Islet precursor cell (in vitro differentiated cells): ENCODE results near the gene ACTR3.
"Not testable (repeated sequence)": the region's sequence is repeated elsewhere in the genome, so short reads cannot be mapped to it uniquely, and the experiment has no call there.

Experiments used
- DNase-seq: peaks from one replicate; pipeline ENCODE4 v3.0.0-alpha.2; 2018

ACTR3 gene

DNA sequence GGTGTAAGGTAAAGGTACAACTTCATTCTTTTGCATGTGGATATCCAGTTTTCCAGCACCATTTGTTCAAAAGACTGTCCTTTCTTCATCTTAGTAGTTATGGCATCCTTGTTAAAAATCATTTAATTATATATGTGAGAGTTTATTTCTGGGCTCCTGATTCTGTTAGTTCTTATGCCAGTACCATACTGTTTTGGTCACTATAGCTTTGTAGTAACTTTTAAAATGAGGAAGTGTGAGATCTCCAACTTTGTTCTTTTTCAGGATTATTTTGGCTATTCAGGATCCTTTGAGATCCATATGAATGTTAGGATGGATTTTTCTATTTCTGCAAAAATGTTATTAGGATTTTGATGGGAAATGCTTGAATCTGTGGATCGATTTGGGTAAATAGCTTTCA, 16.8 kb downstream of the ACTR3 start:
- no peak for DNase-seq

DNA sequence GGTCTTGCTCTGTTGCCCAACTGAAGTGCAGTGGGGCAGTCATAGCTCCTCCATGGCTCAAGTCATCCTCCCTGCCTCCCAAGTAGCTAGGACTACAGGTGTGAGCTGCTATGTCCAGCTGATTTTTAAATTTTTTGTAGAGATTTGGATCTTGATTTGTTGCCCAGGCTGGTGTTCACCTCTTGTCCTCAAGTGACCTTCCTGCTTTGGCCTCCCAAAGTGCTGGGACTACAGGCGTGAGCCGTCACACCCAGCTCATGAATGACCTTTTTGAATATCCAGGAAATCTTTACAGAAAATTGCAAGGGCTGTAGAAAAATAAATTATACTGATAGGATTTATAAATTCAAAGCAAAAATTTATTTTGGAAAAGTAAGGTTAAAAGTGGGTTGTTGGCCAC, 17.4 kb downstream of the ACTR3 start:
- no peak for DNase-seq

DNA sequence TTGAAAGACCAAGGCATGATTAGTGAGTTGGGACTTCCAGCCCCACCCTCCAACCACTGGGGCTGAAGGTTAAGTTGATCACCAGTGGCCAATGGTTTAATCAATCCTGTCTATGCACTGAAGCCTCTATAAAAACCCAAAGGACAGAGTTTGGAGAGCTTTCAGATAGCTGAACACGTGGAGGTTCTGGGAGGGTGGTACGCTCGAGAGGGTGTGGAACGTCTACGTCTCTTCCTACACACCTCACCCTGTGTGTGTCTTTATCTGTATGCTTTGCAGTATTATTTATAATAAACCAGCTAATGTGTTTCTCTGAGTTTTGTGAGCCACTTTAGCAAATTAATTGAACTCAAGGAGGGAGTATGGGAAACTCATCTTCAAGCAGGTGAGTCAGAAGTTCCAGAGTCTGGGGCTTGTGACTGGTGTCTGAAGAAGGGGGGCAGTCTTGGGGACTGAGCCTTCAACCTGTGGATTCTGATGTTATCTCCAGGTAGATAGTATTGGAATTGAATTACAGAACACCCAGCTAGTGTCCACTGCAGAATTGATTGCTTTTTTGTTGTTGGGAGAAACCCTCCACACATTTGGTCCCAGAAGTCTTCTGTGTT, 20.3 kb downstream of the ACTR3 start:
- DNase-seq = peak; percentile 67

DNA sequence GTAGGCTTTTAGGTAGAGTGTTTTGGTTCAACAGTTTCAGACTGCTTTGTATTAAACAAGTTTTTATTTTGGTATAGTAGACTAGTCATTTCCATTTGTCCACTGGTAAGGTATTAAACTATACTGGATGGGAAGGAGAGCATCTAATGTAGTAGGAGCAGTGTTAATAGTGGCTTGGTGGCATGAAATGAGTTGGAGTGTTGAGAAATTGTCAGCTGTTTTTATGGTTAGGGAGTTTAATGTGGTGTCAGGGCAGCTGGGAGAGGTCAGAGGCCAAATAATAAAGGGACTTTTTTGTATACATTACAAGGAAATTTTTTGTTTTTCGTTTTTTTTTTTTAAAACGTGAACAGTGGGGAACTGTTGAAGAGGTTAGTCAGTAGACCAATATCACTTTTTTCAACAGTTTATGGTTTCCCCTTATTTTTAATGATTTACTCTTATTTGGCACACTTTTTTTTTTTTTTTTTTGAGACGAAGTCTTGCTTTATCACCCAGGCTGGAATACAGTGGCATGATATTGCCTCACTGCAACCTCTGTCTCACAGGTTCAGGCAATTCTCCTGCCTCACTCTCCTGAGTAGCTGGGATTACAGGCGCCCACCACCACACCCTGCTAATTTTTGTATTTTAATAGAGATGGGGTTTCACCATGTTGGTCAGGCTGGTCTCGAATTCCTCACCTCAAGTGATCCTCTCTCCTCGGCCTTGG, 21.2 kb downstream of the ACTR3 start:
- DNase-seq = no peak

DNA sequence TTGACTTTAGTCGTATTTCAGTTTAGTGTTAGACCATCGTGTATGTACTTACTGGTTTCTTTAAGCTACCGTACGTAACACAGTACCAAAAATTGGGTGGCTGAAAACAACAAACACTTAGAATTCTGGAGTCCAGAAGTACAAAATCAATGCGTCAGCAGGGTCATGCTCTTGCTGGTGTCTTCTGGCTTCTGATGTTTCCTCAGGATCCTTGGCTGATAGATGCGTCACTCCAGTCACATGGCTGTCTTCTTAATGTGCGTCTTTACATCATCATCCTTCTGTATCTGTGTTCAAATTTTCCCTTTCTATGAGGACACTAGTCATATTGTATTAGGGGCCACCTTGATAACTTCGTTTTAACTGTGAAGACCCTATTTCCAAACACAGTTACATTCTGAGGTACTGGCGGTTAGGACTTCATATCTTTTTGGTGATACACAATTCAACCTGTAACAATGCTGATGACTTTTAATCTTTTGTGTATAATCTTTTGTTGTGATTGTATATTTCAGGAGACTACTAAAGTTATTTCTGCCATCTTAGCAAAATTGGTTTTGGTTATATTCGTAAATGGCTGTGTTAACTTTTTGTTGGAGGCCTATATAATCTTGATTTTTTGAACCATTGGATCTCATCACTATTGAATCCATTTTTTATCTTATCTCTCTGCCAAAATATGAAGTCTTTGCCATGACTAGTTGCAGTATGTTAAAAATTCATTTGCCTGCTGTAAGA, 25.4 kb downstream of the ACTR3 start:
- no peak for DNase-seq

DNA sequence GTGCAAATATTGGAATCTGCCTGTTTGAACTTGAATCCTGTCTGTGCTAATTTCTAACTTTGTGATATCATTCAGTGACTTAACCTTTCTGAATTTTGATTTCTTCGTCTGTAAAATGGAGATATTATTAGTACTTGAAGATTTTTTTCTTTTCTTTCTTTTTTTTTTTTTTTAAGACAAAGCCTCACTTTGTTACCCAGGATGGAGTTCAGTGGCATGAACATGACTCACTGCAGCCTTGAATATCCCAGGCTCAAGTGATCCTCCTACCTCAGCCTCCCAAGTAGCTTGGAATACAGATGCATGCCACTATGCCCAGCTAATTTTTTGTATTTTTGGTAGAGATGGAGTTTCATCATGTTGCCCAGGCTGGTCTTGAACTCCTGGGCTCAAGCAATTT, 28.3 kb downstream of the ACTR3 start:
- no peak for DNase-seq

DNA sequence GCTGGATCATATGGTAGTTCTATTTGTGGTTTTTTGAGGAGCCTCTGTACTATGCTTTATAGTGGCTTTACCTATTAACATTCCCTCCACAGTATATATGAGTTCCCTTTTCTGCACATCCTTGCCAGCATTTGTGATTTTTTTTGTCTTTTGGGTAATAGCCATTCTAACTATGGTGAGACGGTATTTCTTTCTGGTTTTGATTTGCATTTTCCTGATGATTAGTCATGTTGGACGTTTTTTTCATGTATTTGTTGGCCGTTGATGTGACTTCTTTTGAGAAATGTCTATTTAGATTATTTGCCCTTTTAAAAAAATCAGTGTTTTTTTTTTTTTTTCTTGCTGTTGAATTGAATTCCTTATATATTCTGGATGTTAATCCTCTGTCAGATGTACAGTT, 31.1 kb downstream of the ACTR3 start:
- no peak for DNase-seq

DNA sequence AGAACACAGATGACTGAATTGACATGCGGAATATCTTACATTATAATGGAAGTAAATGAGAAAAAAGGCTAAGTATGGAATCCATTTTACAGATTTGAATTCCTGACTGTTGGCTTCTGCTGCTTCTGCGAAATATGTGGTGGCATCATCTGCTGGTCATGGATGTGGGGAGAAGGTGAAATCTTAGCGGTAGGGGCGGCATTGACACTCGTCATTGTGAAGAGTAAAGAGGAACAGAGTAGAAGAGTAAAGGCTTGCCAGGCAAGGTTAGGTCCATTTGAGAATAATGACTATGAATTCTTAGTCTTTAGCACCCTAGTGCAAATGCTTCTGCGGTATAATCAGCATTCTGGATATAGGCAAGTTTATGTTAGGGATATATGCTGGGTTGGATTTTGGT, 32.4 kb downstream of the ACTR3 start:
- no peak for DNase-seq

DNA sequence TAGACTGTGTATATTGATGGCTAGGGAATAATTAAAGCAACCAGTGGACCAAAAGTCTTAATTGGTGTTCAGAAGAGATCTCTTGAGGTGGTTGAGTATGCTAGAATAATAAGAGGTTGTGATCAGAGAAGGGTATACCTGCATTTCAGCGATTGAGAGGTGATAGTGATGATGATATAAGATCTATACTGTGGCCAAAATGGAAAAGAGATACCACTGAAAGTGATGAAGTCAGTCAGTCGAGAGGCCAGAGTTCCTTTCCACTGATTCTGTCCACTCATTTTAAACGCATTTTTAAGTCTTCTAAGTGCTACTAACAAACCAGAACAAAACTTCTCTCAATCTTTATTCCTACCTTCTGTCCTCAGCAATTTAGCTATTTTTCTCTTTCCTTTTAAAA, 32.9 kb downstream of the ACTR3 start:
- no peak for DNase-seq

DNA sequence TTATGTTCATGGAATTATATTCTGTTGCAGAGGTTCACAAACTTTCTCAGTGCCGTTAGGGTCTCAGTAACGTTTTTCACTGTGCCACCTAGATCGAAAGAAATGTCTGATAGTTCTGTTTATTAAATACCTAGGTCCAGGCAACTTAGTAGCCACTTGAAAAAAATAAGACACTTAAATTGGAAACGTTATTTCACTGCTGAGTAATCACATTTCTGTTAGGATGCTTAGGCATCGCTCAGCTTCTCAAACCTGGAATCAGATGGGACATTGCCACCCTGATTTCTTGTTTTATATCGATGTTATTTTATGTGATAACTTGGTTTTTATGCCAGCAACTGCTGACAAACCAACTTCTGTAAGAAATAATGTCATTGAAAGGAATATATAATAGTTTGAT, 36.0 kb downstream of the ACTR3 start:
- no peak for DNase-seq

DNA sequence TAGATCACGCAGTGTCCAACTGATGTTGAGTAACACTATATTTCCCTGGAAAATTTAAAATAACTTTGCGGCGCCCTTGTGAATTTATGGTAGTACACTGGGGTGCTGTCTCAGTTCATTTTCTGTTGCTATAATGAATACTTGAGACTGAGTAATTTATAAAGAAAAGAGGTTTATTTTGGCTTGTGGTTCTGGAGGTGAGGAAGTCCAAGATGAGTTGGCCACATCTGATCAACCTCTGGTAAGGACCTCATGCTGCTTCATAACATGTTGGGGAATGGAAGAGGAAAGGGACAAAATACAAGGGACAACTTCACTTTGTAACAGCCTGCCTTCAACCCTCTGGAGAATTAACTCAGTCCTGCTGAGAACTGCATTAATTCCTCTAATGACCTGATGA, 36.4 kb downstream of the ACTR3 start:
- DNase-seq = no peak

DNA sequence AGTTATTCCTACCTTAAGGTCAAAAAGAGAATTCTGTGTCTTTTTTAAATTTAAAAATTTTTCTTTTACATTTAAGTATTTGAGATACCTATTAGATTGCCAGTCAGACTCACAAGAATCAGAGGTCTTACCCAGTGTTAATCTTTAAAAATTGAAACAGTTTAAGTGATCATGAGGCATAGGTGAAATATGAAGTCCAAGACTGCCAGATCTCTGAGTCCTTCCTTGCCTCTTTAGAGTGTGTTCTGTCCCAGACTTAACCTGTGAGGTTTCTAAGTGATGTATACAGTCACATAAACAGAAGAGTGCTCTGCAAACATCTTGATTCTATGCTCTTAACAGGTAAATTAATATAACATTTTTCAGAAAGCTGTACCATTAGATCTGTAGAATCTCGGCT, 40.6 kb downstream of the ACTR3 start:
- DNase-seq = no peak

DNA sequence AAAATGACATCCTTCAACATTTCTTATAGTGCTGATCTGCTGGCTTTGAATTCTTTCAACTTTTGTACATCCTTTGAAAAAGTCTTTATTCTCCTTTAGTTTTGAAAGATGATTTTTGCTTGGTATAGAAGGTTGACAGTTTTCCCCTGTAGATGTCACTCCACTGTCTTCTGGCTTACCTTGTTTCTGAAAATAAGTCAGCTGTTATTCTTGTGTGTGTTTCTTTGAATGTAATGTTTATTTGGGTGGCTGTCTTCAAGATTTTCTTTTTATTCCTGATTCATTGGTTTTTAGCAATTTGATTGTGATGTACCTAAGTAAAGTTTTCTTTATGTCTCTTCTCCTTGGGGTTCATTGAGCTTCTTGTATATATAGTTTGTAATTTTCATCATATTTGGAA, 47.6 kb downstream of the ACTR3 start:
- DNase-seq = no peak

DNA sequence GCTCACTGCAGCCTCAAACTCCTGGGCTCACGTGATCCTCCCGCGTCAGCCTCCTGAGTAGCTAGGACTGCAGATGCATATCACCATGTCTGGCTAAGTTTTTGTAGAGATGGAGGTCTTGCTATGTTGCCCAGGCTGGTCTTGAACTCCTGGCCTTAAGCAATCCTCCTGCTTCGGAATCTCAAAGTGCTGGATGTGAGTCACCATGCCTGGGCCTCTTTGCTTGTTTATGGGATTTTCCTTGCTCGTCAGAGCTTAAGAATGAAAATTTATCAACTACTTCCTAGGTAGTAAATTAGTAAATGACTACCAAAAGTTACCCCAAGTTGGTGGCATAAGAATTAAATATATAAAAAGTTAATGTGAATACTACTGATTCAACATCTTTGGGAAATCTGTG, 51.0 kb downstream of the ACTR3 start:
- DNase-seq = no peak

DNA sequence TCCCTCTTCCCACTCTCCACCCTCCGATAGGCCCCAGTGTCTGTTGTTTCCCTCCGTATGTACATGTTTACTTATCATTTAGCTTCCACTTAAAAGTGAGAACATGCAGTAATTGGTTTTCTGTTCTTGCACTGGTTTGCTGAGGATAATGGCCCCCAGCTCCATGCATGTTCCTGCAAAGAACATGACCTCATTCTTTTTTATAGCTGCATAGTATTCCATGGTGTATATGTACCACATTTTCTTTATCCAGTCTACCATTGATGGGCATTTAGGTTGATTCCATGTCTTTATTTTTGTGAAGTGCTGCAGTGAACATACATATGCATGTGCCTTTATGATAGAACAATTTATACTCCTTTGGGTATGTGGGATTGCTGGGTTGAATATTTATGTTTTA, 55.9 kb downstream of the ACTR3 start:
- not testable (repeated sequence) for DNase-seq

DNA sequence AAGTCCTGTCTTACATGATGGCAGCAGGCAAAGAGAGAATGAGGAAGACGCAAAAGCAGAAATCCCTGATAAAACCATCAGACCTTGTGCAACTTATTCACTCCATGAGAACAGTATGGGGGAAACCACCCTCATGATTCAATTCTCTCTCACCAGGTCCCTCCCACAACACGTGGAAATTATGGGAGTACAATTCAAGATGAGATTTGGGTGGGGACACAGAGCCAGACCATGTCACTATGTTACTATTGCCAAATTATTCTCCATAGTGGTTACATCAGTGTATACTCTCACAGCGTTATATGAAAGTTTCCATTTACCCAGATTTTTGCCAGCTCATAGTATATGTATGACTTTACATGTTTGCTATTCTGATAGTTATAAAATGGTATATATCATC, 61.0 kb downstream of the ACTR3 start:
- DNase-seq = not testable (repeated sequence)

DNA sequence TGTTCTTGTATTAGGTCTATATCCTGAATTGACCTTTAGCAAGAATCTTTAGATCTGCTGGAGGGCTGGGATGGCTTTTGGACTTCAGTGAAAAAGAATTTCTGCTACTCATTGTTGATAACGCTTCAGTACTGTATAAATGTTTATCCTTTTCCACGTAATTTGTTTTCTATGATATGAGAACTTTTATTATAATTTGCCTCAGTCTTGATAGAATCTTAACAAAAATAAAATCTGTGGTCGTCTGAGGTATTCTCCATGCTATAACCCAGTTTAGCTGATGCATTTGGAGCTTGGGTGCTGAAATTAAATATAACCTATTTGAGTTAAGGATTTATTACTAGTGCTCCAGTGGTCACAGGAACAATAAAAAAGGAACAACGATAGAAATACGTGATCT, 71.1 kb downstream of the ACTR3 start:
- DNase-seq = no peak

DNA sequence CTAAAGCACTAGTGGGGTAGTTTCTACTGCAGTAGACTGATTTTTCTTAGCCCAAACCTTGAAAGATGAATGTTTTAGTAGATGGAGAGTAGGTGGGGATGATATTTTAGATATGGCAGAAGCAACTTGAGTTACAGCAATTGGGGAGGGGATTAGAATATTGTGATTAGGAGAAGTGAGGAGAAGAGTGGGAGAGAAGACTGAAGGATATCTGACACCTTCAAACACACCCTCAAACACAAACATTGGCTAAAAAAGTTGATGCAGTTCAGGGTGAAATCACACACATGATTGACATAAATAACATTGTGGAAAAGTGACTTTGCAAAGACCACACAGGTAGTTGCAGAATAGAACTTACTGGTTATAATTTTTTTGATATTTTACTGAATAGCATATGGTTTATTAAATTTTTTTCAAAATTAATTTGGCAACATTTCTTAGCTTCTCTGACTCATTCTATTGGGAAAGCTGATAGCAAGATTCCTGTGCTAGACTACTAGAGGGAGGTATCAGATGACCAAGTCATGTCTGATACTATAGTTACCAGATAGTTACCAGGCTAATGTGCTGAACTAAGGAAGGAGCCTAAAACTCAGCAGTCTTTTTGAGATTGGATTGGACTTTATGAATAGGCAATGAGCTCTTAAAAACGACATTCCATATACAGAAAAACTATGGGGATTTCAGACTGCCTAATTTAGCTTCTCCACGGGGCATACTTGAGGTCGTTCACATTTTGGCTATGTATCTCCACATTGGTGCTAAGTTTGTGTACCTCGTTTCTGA, 73.0 kb downstream of the ACTR3 start:
- no peak for DNase-seq

DNA sequence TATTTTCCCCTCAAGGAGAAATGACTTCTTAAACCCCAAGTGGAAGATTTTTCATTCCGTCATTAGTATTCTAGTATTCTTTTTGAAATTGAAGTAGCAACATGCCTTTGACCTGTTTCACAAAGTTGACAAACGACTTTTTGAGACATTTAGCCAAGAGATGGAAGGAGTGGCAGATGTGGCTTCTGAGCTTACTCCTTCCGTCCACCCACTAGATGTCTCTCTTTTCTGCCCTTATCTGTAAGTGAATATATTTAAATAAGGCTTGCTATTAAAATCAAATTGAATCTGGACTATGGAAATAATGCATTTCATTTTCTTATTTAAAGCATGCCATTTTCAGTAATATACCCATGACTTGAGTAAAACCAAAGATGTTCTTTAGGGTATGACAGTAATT, 74.1 kb downstream of the ACTR3 start:
- DNase-seq = no peak

DNA sequence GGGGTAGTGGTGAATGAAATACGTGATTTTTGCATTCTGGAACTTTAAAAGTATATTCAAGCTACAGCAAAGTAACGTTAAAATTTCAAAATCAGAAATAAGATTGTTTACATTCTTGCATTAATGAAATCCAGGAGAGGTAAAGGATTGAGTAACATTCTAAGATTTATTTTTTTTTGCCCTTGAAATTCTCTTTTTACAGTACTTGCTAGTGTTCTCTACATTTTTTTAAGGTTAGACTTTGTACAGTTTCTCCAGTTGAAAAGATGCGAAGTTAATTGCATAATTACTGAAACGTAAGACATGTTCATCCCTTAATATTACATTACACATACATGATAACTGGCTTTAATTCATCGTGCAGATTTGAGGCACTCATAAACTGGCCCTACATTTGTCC, 74.5 kb downstream of the ACTR3 start:
- DNase-seq = no peak

DNA sequence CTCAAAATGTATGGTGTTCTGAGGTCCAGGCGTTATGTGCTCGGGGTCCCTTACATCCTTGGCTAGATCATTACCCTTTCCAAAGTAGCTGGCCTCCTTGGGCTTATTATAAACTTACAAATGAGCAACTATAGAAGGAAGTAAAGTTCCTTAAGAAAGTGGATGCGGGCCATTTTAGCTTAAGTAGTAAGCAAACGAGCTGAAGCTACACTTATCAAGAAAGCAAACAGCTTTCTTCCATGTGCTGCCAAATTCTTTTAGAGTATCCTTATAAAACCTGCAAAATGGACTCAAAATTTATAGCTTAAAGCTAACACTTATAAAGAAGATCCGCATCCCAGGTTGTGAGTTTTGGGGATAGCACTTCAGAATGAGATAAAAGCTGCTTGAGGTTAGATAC, 75.3 kb downstream of the ACTR3 start:
- DNase-seq = no peak

DNA sequence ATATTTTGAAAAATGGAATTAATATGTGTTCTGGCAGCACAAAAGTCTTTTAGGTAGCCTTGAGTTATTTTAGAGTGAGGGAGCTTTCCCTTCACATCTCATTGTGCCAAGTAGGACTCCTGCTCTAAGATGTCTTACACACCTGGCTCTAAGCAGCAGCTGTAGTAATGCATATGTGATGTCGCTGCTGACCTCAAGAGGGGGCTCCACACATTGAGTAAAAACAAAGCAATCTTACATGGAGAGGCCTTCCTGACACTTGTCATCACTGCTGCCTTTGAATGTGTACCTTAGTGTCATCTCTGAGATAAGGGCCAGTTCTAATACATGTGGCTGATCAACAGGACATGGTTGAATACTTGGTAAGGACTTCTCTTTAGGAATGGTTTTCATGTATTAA, 75.8 kb downstream of the ACTR3 start:
- peak; percentile 75 for DNase-seq

DNA sequence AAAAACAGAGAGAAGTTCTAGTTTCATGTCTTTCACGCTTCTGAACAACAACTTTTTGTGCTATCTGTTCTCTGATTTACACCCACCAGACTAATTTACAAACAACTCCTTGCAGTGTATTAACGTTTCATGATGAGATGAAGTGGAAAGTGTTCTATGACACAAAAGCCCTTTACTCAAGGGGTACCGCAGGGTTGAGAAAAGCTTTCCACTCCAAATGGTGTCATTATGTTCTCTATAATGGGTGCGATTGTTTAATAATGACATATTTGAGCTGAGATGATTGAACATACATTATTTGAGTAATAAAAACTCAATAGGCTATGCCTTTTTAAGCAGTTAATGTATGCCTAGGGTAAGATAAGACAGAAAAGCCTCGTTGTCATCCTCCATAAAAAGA, 76.3 kb downstream of the ACTR3 start:
- no peak for DNase-seq

DNA sequence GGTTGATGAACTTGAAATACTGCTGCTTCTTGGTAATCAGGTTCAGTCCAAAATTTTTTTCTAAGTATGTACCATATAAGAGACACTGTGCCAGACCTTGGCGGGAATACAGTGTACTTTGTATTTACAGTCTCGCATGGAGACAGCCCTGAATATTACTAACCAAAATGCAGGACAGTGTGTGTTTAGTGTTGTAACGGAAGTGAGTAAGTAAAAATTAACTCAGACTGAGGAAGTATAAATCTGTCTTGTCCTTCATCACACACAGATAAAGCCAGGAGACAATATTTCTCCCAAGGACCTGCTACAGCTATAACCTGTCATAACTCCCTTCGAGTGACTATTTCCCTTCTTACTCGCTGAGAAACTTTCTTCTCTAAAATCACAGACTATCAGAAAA, 76.9 kb downstream of the ACTR3 start:
- DNase-seq = no peak
